Jurkat, Clone E6-1 (cell line): ENCODE measurements around the gene MAP3K4.

ENCODE experiments used
- DNase-seq: peaks from one replicate; pipeline ENCODE4 v3.0.0-alpha.2; 2011; ENCODE audit warnings: low read depth, low spot score
- H3K4me3 ChIP-seq: 2 replicates; pipeline ENCODE4 v1.5.1; 2011; ENCODE audit warnings: mild to moderate bottlenecking, low read length, control low read depth, moderate library complexity

Gene MAP3K4

DNA sequence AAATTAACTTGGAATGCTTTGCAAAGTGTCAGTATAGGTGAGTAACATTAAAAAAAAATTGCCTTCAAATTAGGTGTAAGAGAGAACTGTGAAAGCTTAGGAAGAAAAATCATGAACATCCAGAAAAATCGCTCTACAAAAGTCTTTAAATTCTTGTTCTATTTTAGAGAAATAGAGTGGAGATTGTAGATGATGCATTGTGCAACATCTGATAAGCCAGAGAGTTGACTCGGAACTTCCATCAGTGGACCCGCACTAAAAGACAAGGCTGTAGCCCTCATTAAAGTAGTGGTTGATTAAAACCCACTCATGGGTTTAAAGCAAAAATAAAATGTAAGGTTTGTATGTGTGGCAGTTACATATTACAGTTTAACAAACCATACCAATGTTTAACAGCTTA lies 35.8 kb downstream of the MAP3K4 start:
- DNase-seq: no peak
- H3K4me3 ChIP-seq: no peak overlapping the region

DNA sequence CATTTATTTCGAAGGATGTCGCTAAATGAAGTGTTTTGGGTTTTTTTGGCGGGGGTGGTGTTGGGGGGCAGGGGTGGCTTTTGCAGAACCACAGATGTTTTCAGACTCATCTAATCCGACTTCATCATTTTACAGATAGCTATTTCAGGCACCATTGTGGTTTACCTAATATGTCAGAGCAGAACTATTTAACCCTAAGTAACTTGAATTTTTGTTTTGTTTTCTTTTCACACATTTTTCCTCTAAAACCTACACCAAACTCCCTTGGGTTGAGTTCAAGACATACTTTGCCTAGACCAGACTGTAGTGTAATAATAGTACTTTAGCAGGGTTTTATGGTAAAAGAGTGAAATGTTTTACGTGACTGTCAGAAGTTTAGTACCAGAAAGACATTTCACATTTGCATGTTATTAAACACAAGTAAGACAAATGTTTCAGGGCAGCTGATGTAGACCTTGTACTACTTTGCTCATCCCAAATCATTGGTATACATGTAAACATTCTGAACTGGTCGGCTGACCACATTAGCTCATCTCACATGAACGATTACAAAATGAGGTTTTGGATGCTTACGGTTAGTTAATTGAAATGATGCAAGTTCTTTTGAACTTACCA lies 37.7 kb downstream of the MAP3K4 start:
- DNase-seq: no peak
- H3K4me3 ChIP-seq: no peak overlapping the region

DNA sequence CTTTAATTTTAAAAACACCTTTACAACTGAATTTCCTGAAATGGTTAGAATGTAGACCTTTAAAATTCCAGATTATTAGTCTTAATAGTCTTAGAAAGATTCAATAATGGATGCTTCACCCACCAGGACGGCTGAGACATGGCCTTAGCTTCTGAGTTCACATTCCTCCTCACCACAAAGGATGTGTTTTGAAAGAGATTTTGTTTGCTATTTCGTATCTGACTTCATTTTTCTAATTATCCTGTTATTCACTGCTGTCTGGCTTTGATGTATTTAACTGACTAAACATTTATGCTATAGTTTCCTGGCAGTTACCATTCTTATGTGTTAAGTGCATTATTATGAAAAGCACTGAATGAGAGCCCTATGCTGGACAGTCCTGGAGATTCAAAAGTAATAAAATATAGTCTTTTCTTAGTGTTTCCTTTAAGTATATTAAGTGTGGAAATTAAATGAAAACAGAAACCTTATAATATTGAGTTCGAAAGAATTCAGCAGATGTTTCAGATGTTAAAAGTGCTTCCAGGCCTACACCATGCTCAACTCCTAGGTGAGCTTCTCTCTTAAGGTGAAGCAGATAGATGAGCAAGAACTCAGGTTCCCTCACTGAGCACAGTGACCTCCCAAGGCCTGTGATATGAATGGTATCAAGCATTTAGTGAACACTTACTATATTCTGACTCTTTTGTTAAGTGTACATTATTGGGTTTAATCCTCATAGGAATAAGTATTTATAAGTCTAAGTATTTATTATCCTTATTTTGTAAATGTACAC lies 40.3 kb downstream of the MAP3K4 start:
- no peak overlapping the region for H3K4me3 ChIP-seq
- DNase-seq: no peak

DNA sequence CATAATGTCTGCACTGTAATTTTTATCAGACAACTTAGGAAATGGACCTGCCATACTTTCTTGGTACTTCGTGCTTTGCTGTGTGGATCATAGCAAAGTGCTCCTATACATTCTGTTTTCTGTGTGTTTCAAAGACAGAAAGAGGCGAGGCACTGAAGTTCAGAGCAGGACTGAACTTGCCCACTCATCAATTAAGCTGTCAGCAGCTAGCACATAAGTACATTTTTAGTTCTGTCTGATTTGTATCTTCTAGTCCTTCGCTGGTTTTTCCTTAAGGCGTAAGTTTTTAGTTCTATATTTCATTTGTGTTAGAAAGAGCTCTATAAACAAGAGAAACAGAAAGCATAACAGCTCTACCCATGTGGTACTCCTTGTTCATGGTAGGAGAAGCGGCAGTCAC lies 42.1 kb downstream of the MAP3K4 start:
- no peak for DNase-seq

DNA sequence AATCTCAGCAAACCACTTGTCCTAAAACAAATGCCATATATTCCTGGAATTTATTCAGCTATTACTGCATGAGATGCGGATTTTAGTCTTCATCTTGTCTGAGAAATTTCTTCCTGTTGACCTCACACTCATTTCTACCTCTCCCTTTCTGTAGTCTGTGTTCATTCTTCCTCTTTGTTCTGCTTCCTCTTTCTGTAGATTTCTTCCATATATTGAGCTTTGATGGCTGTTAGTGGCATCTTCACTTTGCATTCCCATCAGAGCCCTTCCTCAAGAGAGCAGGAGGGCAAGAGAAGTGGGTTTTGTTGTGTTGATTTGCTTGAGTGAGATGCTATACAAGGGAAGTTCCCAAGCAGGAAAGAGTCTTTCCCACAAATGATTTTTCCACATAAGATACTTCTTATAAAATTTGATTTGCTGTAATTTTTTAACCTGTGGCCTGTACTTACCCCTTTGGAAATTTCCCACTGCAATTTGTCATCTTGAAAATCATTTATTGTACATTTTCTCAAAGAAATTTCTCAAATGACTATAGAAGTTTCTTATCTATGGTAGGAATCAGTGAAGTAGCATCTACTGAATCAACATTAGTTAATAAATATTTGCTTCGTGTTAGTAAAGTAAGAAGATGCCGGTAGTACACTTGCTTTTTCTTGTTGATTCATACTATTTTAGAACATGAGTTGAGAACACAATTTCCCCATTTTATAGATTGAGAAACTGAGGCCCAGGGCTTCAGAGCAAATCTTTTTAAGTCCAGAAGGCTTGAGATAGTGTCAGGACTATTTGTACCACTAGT lies 43.8 kb downstream of the MAP3K4 start:
- no peak overlapping the region for H3K4me3 ChIP-seq
- DNase-seq: no peak

More for the DNA sequence above, 42.1 kb downstream of the MAP3K4 start:
- H3K4me3 ChIP-seq: no peak overlapping the region

DNA sequence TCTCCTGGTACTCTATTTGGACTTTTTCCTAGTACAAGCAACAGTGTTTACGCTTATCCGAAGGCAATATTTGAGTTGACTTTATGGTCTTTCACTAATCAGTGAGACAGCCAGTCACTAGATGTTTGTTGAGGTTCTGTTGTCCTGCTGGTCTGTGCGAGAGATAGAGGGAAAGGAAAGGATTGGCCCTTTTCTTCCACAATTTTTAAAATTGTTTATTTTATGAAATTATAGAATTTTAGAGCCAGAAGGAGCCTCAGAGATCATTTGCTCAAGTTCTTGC lies 44.4 kb downstream of the MAP3K4 start:
- no peak for DNase-seq
- H3K4me3 ChIP-seq: no peak overlapping the region

DNA sequence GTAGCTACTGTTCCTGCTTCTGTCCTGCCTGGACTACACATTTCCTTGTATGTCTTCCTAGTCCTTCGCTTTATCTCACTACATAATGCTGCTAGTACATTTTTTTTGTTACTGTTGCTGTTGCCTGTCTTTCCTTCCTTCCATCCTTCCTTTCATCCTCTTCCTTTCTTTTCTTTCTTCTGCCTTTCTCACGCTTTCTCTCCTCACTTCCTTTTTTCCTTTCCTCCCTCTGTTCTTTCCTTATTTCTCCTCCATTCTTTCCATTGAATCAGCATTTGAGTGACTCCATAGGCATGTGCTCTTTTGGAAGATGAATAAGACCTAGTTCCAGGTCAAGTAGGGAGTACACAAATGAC lies 46.3 kb downstream of the MAP3K4 start:
- H3K4me3 ChIP-seq: no peak overlapping the region
- DNase-seq: no peak

DNA sequence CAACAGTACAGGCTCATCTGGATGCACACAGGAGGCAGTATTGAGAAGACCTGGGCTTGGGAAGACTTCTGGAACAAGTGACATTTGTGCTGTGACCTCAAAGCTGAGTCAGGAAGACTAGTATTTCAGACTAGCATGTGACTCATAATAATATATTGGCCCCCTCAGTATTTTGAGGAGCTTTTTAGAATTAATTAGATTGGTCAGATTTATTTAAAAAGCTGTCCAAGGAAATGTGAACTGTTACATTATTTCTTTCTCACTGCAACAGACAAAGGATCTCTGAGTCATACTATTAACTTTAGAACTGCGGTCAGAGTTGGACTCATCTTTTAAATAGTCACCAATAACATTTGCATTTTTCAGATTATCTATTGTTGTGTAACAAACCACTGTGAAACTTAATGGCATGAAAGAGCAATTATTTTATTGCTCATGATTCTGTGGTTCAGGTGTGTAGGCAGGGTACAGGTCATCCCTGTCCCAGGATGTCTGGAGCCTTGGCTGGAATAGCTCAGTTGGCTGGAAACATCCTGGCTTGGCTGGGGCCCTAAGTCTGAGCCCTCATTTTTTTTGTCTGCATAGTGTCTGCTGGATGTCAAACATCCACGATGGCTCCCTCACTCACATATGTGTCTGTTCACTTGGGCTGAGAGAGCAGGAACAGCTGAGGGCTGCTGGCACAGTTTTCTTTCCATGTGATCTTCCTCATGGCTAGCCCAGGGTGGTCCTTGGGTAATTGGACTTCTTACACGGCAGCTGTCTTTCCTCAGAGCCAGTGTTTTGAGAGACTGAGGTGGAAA lies 46.9 kb downstream of the MAP3K4 start:
- H3K4me3 ChIP-seq: no peak overlapping the region
- DNase-seq: no peak

DNA sequence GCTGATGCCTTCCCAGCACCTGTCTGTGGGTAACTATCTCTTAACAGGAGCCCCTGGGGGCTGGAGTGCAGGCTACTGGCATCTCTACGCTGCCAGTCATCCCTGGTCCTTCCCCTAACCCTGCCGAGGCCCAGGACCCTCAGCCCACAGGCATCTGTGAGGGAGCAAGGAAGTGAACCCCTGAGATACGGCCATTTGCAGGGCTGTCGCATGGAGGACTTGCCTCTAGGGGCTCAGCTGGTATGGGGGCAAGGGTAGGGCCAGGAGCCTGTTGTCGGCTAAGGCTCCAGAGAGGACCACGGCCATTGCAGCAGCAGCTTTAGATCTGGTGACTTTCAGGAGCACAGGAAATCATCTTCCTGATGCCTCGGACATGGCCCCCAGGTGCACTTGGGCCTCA lies 49.7 kb downstream of the MAP3K4 start:
- no peak overlapping the region for H3K4me3 ChIP-seq
- DNase-seq: no peak

DNA sequence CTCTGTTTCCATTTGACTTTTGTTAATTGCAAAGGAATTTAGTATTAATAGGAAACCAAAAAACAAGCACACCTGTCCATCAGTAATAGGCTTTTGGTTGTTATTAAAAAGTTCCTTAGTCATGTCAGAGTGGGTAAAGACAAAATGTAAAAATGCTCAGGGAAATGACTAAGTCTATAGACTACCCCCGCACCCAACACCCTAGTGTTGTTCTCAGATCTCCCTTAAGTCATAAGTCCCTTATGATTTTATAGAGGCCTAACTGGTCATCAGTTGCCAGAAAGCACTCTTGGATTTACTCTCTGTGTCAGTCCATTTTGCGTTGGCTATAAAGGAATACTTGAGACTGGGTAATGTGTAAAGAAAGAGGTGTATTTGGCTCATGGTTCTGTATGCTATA lies 52.8 kb downstream of the MAP3K4 start:
- no peak overlapping the region for H3K4me3 ChIP-seq
- no peak for DNase-seq

DNA sequence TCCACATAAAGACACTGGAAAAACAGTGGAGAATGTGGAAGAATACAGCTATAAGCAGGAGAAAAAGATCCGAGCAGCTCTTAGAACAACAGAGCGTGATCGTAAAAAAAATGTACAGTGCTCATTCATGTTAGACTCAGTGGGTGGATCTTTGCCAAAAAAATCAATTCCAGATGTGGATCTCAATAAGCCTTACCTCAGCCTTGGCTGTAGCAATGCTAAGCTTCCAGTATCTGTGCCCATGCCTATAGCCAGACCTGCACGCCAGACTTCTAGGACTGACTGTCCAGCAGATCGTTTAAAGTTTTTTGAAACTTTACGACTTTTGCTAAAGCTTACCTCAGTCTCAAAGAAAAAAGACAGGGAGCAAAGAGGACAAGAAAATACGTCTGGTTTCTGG lies 57.1 kb downstream of the MAP3K4 start:
- DNase-seq: no peak
- H3K4me3 ChIP-seq: no peak overlapping the region

DNA sequence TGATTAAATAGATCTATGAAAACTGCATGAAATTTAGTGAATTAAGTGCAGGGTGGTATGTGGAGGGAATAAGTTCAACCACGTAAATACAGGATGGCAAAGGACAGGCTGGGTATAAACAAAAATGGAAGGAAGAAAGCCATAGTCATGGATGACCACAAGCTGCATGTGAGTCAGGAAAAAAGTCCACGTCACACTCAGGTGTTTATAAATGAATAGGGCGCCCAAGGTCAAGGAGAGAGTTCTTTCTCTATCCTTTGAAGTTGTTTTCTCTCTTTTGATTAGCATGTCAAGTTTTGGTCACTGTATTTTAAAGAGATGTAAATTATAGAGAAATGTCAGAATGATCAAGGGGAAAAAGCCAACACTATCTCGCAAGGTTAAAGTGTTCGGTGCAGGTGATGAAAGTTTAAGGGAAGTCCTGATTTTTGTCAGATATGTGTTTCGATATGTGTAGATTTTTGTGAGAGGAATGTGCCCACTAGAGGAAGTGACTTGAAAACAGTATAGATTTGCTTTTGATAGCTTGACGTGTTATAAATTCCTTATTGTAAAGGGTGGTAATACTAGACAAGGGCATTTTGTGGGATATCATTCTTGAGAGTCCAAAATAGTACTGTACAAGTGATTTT lies 58.7 kb downstream of the MAP3K4 start:
- no peak overlapping the region for H3K4me3 ChIP-seq
- DNase-seq: no peak

DNA sequence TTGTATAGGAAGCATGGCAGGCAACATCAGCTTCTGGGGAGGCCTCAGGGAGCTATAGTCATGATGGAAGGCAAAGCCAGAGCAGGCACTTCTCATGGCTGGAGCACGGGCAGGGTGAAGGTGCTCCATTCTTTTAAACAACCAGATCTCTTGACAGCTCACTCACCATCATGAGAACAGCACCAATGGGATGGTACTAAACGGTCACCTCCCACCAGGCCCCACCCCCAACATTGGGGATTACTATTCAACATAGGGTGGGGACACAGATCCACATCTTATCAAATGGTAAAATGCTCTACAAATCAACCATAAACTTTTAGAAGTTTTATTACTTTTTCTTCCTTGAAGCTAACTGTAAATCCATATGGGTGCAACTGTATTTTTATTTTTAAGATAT lies 61.5 kb downstream of the MAP3K4 start:
- no peak for DNase-seq
- no peak overlapping the region for H3K4me3 ChIP-seq

DNA sequence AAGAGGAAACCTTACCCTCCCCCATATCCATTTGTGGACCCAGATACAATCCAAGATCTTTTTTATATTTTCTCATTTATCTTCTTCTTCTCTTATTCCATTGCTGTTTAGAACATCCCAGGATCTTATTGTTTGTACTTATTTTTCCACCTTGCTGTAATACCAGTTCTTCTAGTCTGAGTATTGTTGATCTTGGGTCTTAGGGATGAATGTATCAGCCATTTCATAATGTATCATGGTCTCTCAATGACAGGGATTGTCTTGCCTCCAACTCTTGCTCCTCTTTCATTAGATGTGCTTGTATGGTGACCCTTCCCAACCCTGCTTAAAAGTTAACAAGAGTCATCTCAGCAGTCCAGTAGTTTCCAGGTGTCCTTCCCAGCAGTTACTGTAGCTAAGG lies 63.3 kb downstream of the MAP3K4 start:
- no peak overlapping the region for H3K4me3 ChIP-seq
- DNase-seq: no peak

DNA sequence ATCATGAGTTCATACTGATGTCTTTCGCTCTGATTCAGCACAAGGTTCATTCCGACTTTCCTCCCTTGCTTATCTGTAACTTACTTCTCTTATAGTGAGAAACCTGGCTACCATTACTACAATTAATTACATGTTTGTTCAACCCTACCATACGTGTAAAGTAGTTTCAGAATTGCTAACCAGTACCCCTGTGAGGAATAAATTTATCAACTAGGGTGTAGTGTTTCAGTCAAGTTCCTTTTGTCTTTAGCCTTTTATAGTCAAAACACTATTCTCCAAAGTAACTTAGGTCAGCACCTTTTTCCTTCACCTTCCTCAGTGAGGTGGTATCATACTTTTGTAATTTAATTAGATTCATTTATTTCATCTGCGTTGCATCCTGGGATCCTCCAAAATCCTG lies 64.9 kb downstream of the MAP3K4 start:
- no peak overlapping the region for H3K4me3 ChIP-seq
- DNase-seq: no peak

DNA sequence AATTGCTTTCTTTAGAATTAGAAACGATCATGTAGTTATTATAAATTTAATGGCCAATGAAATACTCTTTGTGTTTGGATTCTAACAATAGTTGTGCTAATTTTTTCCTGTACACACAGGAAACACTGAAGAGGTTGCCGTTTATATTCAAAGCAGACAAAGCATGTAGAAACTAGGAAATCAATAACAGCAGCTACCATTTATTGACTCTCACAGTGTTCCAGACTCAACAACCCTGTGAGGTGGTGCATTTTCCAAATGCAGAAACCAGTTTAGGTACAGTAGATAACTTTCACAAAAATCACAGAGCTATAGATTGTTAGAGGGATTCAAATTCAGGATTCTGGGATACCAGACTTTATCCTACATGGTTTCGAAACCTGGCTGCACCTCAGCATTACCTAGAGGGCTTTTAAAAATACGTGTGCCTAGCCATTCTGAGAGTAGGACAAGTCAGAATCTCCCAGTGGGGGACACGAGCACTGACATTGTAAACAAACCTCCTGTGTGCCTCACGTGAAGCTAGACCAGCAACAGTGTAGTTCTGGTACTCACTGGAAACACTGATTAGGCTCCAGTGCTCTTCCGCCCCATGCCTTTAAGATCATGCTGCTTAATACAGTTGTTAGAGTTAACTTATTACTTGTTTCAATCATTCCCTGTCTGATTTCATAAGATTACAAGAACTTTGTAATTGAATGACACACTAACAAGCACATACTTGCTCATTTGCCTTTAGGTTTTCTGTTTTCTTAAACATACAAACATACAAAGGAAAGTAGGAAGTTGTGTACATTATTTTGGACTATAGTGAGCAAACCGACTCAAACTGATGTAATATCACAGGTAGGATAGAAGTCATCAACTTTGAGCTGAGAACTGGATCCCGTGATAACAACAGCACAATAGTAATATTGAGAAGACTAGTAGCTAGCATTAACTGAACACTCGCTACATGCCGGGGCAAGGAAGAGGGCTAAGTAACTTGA lies 65.8 kb downstream of the MAP3K4 start:
- H3K4me3 ChIP-seq: no peak overlapping the region

DNA sequence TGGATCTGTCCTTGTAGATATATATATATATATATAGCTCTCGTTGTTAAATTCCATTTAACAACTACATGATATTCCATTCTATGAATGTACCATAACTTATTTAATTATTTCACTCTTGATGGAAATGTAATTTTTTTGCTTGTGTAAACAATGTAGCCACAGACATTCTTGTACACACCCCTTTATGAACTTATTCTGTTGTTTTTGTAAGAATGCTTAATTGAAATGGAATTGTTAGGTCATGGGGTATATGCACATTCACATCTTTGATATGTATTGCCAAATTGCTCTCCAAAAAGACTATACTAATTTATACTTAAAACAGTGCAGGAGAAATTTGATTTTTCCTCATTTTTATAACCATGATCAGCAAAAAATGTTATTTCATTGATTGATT lies 67.2 kb downstream of the MAP3K4 start:
- no peak for DNase-seq
- no peak overlapping the region for H3K4me3 ChIP-seq

More for the DNA sequence above, 65.8 kb downstream of the MAP3K4 start:
- no peak for DNase-seq

DNA sequence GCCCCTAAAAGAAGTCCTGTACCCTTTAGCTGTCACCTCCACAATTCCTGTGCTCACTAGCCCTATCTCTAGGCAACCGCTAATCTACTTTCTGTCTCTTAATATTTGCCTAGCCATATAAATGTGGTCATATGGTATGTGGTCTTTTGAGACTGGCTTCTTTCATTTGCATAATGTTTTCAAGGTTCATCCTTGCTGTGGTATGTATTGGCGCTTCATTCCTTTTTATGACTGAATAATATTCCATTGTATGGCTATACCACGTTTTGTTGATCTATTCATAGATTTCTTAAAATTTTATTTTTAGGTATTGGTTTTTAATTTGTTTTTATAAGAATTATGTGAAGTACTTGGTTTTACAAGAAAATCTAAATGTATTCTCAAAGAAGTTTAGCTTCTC lies 70.0 kb downstream of the MAP3K4 start:
- DNase-seq: no peak
- no peak overlapping the region for H3K4me3 ChIP-seq
